Stimulated activated CD4-positive, alpha-beta T cell treated with anti-CD3 and anti-CD28 coated beads, Interleukin-2, amount 100 ng/mL, for 24 hours (primary cell): Measurements from ENCODE around the gene TRPM3.
"Not testable (repeated sequence)": the region's sequence is repeated elsewhere in the genome, so short reads cannot be mapped to it uniquely, and the experiment has no call there.

ENCODE experiments used
- DNase-seq, 2 donors: peaks; one replicate each; pipeline ENCODE4 v3.0.0-alpha.2; 2020

Gene TRPM3

DNA sequence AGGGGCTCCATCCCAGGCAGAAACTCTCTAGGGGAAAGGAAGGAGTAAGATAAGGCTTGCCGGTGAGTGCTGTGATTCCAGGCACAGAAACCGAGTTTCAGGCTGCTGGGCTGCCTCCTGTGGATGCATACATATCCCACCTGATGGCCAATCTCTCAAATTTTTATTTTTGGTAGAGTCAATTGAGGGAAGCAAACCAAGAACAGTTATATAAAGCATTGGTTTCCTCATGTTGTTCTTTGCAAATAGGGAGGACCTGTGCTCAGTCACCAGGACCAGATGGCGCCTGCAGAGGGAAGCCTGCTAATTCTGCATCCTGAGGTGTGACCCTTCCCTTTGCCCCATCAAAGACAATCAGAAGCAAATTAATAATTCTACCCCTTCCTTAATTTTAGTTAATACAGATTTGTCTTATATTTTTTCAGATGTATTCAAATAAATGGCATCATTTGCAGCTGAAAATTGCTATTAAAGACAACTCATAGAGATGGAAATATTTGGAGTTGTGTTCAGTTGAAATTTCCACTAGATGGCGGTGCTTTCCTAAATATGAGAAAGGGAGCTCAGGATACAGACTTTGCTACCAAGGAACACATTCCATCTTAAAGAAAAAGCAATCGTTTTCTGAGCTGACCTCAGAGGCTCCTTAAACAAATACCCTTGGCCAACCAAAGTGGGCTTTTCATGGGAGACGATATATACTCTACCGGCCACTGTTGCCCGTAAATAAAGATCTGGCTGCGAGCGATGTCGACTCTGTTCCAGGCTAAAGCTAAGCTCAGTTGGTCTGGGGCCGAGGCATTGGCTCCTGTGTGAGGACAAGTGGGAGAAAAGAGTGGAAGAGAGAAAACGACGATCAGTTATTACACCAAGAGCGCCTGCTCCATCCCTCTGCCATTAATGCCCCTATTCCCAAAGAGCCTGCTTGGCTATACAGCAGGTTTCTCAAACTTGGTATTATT, 481.3 kb downstream of the TRPM3 start:
- DNase-seq, result no peak

DNA sequence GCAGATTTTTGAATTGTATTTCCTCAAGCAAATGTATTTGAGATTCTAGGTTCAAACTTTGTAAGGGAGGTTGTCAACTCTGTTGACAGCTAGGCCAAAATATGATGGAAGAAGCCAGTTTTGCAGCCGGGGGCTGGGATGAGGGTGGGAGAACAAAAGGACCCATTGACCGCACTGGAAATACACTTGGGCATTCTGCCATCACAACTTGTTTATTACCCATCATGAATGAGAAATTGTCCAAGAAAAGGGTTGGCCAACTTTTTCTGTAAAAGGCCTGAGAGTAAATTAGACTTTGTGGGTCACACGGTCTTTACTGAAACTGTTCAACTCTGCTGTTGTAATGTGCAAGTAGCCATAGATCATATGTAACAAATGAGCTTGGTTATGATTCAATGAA, 485.6 kb downstream of the TRPM3 start:
- DNase-seq, result no peak

DNA sequence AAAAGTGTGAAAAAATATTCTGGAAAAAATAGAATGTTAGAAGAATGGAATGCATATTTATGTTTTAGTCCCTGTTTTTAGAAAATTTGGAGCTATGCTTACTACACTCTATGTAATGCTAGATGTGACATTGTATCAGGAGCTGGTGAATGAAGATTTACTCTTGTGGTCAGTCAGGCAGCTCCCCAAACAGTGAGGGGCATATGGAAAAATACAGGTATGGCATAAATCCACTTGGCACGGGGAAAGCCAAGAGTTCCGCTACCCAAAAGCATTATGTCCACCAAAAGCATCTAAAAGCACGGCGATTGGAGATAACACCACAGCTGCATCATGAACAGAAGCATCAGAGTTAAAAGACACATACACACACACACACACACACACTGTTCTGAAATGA, 486.7 kb downstream of the TRPM3 start:
- DNase-seq, result no peak

GRCh38 chr9:70630971-70631370, 490.4 kb downstream of the TRPM3 start:
- DNase-seq, result no peak

DNA sequence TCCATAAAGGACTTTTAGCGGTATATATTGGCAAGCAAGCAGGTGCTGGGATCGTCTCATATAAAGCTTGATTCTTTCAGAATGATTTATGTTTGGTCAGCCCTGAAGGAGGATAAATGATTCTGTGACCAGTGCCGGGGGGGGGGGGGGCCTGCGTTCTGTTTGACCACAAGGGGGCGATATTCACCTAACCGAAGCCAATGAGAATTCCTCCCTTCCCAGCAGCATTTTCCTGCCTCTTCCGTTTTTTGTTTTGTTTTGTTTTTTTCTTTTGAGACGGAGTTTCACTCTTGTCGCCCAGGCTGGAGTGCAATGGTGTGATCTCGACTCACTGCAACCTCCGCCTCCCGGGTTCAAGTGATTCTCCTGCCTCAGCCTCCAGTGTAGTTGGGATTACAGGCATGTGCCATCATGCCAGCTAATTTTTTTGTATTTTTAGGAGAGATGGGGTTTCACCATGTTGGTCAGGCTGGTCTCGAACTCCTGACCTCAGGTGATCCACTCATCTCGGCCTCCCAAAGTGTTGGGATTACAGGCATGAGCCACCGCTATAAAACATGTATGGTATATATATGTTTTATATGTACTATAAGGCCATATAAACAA, 492.2 kb downstream of the TRPM3 start:
- not testable (repeated sequence) for DNase-seq

DNA sequence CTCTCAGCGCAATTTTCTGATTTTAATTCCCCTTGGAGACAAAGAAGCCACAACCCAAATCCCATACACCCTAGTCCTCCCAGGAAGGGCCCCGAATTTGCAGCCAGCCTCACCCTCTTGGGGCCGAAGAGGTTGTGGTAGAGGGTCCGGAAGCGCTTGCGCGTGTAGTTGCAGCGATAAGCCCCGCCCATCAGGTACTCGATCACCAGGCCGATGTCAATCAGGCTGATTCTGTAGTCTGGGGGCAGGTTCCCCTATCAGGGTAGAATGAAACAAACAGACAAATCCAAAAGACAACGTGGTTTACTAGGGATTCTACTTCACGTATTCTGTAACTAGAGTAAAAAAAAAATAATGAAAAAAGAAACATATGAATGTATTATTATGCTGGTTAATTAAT, 496.3 kb downstream of the TRPM3 start:
- DNase-seq, result no peak

DNA sequence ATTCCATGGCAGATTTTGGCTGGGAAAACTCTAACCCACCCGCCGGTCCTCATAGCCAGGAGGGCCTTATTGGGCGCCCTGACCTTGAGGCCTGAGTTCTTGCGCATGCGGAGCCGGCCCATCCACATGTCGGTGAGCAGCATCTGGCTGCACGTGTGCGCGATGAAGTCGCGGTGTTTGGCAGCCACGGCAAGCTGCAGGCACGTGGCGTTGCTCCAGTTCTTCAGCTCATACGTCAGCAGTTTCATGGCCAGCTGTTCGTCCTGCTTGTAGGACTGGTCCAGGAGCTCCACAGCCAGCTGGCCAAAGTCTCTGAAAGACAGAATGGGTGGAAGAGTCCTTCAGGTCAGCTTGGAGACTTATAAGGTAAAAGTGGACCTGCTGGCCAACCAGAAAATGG, 502.6 kb downstream of the TRPM3 start:
- DNase-seq, result no peak

DNA sequence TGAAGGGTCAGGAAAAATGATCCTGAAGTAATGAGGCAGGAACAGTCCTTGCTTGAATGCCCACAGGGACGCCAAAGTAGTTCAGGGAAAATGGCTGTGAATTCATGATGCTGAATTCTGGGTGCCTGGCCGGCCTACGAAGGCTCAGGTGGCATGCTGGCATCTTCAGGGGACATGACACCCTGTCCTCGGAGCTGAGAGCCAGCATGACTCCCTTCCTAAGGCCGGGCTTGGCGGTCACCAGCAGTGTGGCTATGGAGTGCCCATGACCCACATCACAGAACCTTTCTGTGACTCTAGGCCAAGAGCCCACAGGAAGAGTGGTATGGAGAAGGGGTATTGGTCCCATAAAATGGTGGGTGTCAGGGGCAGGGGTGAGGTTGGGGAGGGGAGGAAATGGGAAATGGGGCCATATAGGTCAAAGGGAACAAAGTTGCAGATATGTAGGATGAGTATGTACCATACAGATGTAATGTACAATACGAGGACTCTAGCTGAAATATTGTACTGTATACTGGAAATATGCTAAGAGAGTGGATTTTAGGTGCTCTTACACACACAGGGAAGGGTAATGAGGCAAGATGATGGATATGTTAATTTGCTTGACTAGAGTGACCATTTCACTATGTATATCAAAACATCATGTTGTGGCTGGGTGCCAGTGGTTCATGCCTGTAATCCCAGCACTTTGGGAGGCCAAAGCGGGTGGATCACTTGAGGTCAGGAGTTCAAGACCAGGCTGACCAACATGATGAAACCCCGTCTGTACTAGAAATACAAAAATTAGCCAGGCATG, 504.2 kb downstream of the TRPM3 start:
- no peak for DNase-seq

DNA sequence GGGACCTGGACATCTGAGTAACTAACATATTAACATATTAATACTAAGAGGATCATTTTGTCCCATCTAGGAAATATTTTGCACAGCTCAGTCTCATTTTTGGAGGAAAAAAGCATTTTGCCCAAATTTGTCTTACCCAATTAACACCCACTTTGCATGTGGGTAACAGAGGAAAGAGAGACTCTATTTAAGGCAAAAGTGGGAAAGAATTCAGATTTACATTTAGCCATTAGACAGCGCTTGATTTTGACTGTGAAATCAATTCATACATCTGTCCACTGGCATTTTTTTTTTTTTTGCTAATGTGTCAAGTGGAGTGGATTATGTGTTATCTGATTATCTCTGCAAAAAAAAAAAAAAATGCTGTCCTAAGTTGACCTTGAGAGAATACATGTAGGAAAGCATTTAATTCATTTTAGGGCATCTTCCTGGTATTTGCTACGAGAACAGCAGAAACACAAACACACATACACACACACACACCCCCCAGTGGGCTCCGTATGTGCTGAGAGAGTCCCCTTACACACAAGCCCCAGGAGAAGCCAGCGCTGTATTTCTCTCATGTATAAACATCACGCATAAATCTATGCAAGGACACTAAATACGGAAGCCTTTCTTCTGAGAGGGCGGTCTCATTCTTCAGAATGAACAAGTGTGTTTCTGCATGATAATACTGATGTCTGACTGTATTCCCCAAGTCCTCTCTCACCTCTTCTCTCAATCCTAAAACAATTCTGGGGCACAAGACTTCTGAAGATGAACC, 505.0 kb downstream of the TRPM3 start:
- DNase-seq, result no peak

DNA sequence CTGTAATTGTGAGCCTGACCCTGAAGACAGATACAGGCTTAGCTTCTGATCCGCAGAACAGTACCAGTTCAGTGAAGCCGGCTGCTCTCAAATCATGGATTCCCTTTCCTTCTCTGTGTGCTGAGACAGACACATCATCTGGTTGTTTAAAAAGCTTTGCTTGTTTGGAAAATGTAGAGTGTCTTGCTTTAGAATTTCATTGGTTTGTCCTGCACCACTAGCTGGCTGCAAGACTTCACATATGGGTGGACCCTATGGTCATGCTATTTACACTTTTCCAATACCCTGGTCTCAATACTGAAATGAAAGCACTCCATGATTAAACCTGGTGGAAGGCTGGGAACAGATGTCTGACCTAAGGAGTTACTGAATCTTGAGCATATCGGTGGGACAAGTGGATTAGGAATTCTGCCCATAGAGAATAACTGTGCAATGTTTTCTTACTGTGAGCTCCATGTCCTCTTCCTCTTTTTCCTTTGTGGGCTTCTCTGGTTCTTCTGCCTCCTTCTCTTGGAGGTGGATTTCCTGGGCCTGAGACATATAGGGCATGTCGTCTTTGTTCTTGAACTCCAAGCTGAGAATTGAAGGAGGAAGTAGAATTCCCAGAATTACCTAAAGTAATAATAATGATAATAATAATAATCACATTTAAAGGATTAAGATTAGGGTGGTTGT, 505.8 kb downstream of the TRPM3 start:
- DNase-seq, result no peak

- no peak for DNase-seq
Measured at GRCh38 chr9:70614786-70615463, 506.5 kb downstream of the TRPM3 start.

- no peak for DNase-seq
Measured at GRCh38 chr9:70613024-70613768, 508.2 kb downstream of the TRPM3 start.

DNA sequence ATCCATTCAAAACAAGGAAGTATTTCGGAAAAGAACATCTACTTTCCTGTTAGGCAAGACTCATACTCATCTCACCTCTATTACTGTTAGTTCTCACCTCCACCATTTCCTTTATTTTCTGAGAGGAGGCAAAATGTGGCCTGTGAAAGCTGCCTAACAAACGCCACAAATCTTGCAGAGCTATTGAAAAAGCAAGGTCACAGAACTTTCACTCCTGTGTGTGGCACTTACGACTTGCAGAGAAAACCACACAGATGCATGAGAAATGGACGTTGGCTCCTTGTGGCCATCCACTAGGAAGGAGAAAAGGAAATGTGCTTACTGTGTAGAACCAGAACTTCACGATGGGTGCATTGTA, 511.2 kb downstream of the TRPM3 start:
- no peak for DNase-seq

DNA sequence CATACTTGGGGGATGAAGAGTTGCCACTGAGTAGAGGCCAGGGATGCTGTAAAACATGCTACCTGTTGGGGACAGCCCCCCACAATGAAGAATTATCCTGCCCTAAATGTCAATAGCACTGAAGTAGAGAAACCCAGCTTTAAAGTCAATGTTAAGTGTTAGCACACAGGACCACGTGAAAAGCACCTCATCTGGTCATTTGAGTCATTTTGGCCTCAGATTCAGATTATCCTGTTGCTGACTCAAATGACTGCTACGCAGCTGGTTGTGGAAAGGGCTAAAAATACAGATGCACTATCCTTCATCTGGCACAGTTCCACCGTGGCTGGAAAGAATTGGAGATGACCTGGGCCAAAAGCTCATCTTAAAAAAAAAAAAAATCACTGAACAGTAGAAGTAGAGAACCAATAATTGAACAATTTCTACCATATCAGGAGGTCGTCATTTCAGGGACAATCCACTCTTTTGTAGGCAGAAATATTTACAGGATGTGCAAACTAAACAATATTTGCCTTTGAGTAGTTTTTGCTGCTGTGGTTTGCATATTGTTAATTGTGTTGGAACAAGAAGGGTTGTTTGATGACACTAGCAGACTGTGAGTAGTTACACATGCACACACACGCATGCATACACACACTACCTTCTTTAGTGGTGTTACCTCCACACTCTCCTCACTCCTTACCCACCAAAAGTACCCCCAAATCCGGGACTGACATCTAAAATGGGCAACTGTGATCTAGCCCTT, 511.7 kb downstream of the TRPM3 start:
- DNase-seq, result no peak

DNA sequence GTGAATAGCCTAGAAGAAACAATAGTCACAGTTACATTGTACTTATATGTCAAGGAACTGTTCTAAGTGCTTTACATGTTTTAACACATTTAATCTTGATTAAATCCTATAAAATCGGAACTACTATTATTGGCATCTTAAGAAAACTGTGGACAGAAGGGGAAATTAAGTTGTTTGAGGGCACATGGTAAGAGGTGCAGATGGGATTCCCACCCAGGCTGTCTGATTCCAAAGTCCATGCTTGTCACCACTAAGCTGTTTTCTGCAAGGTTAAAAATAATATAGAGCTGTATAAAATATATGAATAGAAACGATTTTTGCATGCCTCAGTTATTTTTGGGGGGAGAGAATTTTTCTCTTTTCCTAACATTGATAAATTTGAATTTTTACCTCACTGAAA, 512.4 kb downstream of the TRPM3 start:
- no peak for DNase-seq

DNA sequence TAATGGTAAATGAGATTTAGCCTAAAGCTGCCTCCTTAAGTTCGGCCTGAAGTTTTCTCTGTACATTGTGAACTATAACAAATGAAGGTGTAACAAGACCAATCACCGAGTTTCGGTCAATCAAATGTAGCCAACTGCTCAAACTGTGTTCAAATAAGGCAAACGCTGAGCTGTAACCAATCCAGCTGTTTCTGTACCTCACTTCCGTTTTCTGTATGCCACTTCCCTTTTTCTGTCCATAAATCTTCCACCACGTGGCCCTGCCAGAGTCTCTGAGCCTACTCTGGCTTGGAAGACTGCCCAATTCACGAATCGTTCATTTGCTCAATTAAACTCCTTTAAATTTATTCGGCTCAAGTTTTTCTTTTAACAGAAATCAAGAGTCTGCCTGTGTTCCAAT, 513.5 kb downstream of the TRPM3 start:
- DNase-seq, result no peak

GRCh38 chr9:70607329-70607728, 514.1 kb downstream of the TRPM3 start:
- DNase-seq, result no peak

- DNase-seq, result no peak
Measured at GRCh38 chr9:70603020-70603411, 518.4 kb downstream of the TRPM3 start.

- peak; percentile 27 to 47 for DNase-seq
Measured at GRCh38 chr9:70602321-70603019, 519.0 kb downstream of the TRPM3 start.
